A549 (cell line): Measurements from ENCODE around the gene HOMER2. TPM values are rescaled to one million over a fixed set of nuclear protein-coding genes. Genes with fewer than 3 reads are reported as not detected.

Experiments used
- ATAC-seq, 2 experiments: fragments of 200-7000 bp in 1 of 2; fragments of >200 bp in 1 of 2; cut with Nextera tagmentation in 1 of 2; cut with Tn5 transposase in 1 of 2; 3 replicates each; pipeline versions ENCODE4 v1.8.0 to v1.9.1; 2018 to 2020; ENCODE audit warnings: mild to moderate bottlenecking in 1 of 2, moderate library complexity in 1 of 2
- CTCF ChIA-PET: fragments of 300-600 bp; sonication (Branson Sonifier 250); formaldehyde crosslinking; extraction: SDS; loops from one replicate; lab custom pipeline; 2021; ENCODE audit warnings: antibody characterized with exemption, inconsistent platforms; lab: Yijun Ruan, JAX
- POLR2A ChIA-PET: fragments of 350-600 bp; formaldehyde crosslinking; extraction: SDS; loops from one replicate; lab custom pipeline; 2021; ENCODE audit warnings: antibody characterized with exemption, inconsistent platforms; lab: Yijun Ruan, JAX
- DNase-seq, 2 experiments: peaks; one replicate each; pipeline versions ENCODE4 v3.0.0 to v3.0.0-alpha.2; 2011 to 2016; ENCODE audit warnings: low read depth in 1 of 2, low spot score in 1 of 2
- FAIRE-seq: peaks from 2 replicates; lab custom pipeline; 2011; peaks lifted over from hg19 to GRCh38; lab: Jason Lieb, UNC
- H3K27ac ChIP-seq, 2 experiments: fragments of >200 bp; sonication (Bioruptor Twin); formaldehyde crosslinking; 3 replicates each; pipeline ENCODE4 v1.5.1; 2016 to 2017
- H3K4me1 ChIP-seq: fragments of >200 bp; sonication (Bioruptor Twin); formaldehyde crosslinking; 3 replicates; pipeline ENCODE4 v1.6.1; 2016
- H3K4me2 ChIP-seq: fragments of >200 bp; sonication (Bioruptor Twin); formaldehyde crosslinking; 3 replicates; pipeline ENCODE4 v1.6.1; 2016
- H3K4me3 ChIP-seq: fragments of >200 bp; sonication (Bioruptor Twin); formaldehyde crosslinking; 3 replicates; pipeline ENCODE4 v1.5.1; 2016
- H3K9me3 ChIP-seq: fragments of >200 bp; sonication (Bioruptor Twin); formaldehyde crosslinking; 3 replicates; pipeline ENCODE4 v1.6.1; 2016
- BCL3 ChIP-seq: fragments of >200 bp; sonication (Bioruptor Twin); formaldehyde crosslinking; IDR thresholded peaks from 3 replicates; pipeline ENCODE4 v1.6.1; 2016
- CHD4 ChIP-seq: fragments of 200-600 bp; sonication (generic); IDR thresholded peaks from 2 replicates; pipeline ENCODE4 v1.6.1; 2016; ENCODE audit warnings: antibody characterized with exemption, mild to moderate bottlenecking, borderline replicate concordance
- CTCF ChIP-seq: fragments of >200 bp; sonication (Bioruptor Twin); formaldehyde crosslinking; IDR thresholded peaks from 3 replicates; pipeline ENCODE4 v1.5.1; 2016
- E2F6 ChIP-seq: IDR thresholded peaks from 2 replicates; pipeline ENCODE4 v1.6.1; 2012; ENCODE audit warnings: low read depth, borderline replicate concordance
- ELK1 ChIP-seq: fragments of 150-350 bp; IDR thresholded peaks from 2 replicates; pipeline ENCODE4 v1.6.1; 2014; ENCODE audit warnings: low read depth, mild to moderate bottlenecking, low read length
- EP300 ChIP-seq, 2 experiments: fragments of >200 bp; sonication (Bioruptor Twin); formaldehyde crosslinking; IDR thresholded peaks; 2 replicates in 1 of 2; 3 replicates in 1 of 2; pipeline ENCODE4 v1.6.1; 2016 to 2017
- ESRRA ChIP-seq: fragments of 150-350 bp; IDR thresholded peaks from 2 replicates; pipeline ENCODE4 v1.6.1; 2014; ENCODE audit warnings: mild to moderate bottlenecking, low read length, borderline replicate concordance
- GATA3 ChIP-seq: IDR thresholded peaks from 2 replicates; pipeline ENCODE4 v1.6.1; 2012; ENCODE audit warnings: borderline replicate concordance
- HDAC2 ChIP-seq: fragments of 200-600 bp; sonication (generic); IDR thresholded peaks from 2 replicates; pipeline ENCODE4 v1.6.1; 2016
- HES2 ChIP-seq: fragments of >200 bp; sonication (Bioruptor Twin); formaldehyde crosslinking; IDR thresholded peaks from 2 replicates; pipeline ENCODE4 v1.6.1; 2016
- HMGXB4 ChIP-seq: fragments of 250-450 bp; sonication (Bioruptor Pico); IDR thresholded peaks from 2 replicates; pipeline ENCODE4 v1.5.0; 2021; ENCODE audit warnings: mild to moderate bottlenecking, moderate library complexity, borderline replicate concordance
- HOXB5 ChIP-seq: fragments of 250-450 bp; sonication (Bioruptor Pico); IDR thresholded peaks from 2 replicates; pipeline ENCODE4 v1.5.0; 2020; ENCODE audit warnings: mild to moderate bottlenecking, moderate library complexity
- MAZ ChIP-seq: fragments of 150-350 bp; IDR thresholded peaks from 2 replicates; pipeline ENCODE4 v1.6.1; 2014; ENCODE audit warnings: antibody characterized with exemption, low read depth, low read length, borderline replicate concordance
- MYC ChIP-seq: IDR thresholded peaks from 2 replicates; pipeline ENCODE4 v1.6.1; 2012; ENCODE audit warnings: mild to moderate bottlenecking, inconsistent platforms, low read length, improper control_type of control experiment, borderline replicate concordance
- NR3C1 ChIP-seq: fragments of >200 bp; sonication (Bioruptor Twin); formaldehyde crosslinking; IDR thresholded peaks from 3 replicates; pipeline ENCODE4 v1.6.1; 2017
- PHF8 ChIP-seq: fragments of 200-600 bp; sonication (generic); IDR thresholded peaks from 2 replicates; pipeline ENCODE4 v1.6.1; 2016; ENCODE audit warnings: low read depth, mild to moderate bottlenecking, antibody characterized with exemption, moderate library complexity, borderline replicate concordance
- POLR2AphosphoS2 ChIP-seq: conservative IDR thresholded peaks from 2 replicates; pipeline ENCODE4 v1.6.1; 2012; ENCODE audit warnings: low read length, improper control_type of control experiment, inconsistent platforms
- RARB ChIP-seq: fragments of 250-450 bp; sonication (Bioruptor Pico); IDR thresholded peaks from 2 replicates; pipeline ENCODE4 v1.8.0; 2021; ENCODE audit warnings: mild to moderate bottlenecking, moderate library complexity
- REST ChIP-seq: fragments of 200-600 bp; sonication (generic); IDR thresholded peaks from 2 replicates; pipeline ENCODE4 v1.6.1; 2016; ENCODE audit warnings: antibody characterized with exemption, mild to moderate bottlenecking, moderate library complexity
- SMC3 ChIP-seq: fragments of >200 bp; sonication (Bioruptor Twin); formaldehyde crosslinking; IDR thresholded peaks from 3 replicates; pipeline ENCODE4 v1.6.1; 2018; ENCODE audit warnings: inconsistent platforms
- WGBS: methylation state at CpG from one replicate; pipeline ENCODE4 v1.1.6; 2017; ENCODE audit errors: missing lambda C conversion rate; 5-methylcytosine and 5-hydroxymethylcytosine counted together
- polyA plus RNA-seq, 4 experiments: library from polyadenylated mRNA; depleted of rRNA in 3 of 4; stranded (reverse); fragments of >200 nt; fragmentation: RNase III in 1 of 4; extraction: RNeasy Plus Mini Kit Qiagen cat#74134 plus additional on column Dnase treatment in 1 of 4; gene quantifications; 2 replicates in 3 of 4; 3 replicates in 1 of 4; pipeline ENCODE4 v1.2.3, GENCODE V29; 2011 to 2017

HOMER2 gene
- polyA plus RNA-seq, 2 of the 4 experiments (the other 2 are of a cell fraction): 9.4 to 15.4 TPM

- DNase-seq: no peak
- WGBS: 86% methylated on average over 3 of the region's 3 CpGs
Observed at GRCh38 chr15:82904574-82904973, 47.9 kb downstream of the HOMER2 start.

GRCh38 chr15:82903511-82903910, 49.0 kb downstream of the HOMER2 start:
- H3K27ac ChIP-seq: no peak overlapping the region
- no peak overlapping the region for H3K4me2 ChIP-seq
- no peak overlapping the region for H3K4me3 ChIP-seq
- ChIA-PET CTCF (no interaction called here), POLR2A (no interaction called here)
- ATAC-seq: no peak
- H3K9me3 ChIP-seq: peaks cover 13% of the 10 kb centered on the region
- 91% methylated on average over 16 of the region's 16 CpGs for WGBS
- DNase-seq: no peak
- FAIRE-seq: no peak
- no peaks in the 10 kb centered on the region for H3K4me1 ChIP-seq
- no peak for TF ChIP-seq REST
- TF ChIP-seq HMGXB4 (CRISPR knock-in tag): no peak
- no peak for TF ChIP-seq ELK1
- no peak for TF ChIP-seq SMC3
- TF ChIP-seq HDAC2: no peak

More at GRCh38 chr15:82904574-82904973, 47.9 kb downstream of the HOMER2 start:
- TF ChIP-seq BCL3 (no peak), CTCF (no peak), RARB (CRISPR knock-in tag) (no peak), MAZ (no peak), HMGXB4 (CRISPR knock-in tag) (no peak), EP300 (IDR thresholded peaks at IDR 0.05) (no peak), HOXB5 (CRISPR knock-in tag) (no peak), POLR2AphosphoS2 (no peak), HES2 (no peak), GATA3 (no peak), MYC (no peak), PHF8 (no peak), ESRRA (no peak), NR3C1 (no peak), E2F6 (no peak), CHD4 (no peak)
- Histone ChIP-seq H3K27ac (no peak overlapping the region), H3K4me1 (no peaks in the 10 kb centered on the region), H3K4me3 (no peak overlapping the region), H3K4me2 (no peak overlapping the region), H3K9me3 (peaks cover 23% of the 10 kb centered on the region)
- POLR2A ChIA-PET: no interaction called here
- CTCF ChIA-PET: no interaction called here
- FAIRE-seq (no peak), ATAC-seq (no peak)
